KG1 (cell line): Measurements from ENCODE around the gene MED13L.
"Not testable (repeated sequence)": the region's sequence is repeated elsewhere in the genome, so short reads cannot be mapped to it uniquely, and the experiment has no call there.

Experiments
- DNase-seq: peaks from one replicate; lab custom pipeline; 2025; lab: John Stamatoyannopoulos, UW

The MED13L gene

DNA sequence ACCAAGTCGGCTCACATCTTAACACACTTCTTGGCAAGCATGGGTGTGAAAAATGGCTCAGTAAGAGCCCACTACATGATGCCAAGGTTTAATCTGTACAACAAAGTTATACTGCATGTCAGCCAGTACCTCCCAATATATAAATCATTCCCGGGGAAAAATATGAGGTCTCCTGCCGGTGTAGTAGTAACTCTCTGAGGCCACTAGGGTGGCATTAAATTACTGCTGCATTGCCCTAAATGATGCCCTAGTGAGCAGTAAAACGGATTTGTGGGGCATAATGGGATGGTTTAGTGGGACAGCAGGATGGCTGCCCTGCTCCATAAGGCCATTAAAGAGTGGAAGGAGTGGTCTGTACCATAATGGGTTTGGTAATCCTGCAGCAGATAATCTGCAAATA lies 267.7 kb downstream of the MED13L start:
- DNase-seq: no peak

DNA sequence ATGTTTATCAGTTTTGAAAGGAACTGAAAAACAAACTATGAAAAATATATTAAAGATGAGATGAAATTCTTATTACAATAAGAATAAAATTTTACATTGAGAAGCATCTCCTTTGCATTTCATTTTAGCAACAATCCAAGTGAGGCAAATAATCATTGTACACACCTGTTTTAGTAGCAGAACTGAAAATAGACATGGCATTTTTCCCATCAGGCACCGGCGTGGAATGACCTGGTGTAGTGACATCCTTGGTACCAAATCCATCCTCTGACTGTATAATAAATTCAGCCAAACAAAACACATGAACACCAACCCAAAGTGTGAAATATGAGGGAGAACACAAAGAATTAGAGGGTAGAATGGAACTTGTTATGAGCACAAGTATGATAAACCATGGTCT lies 271.4 kb downstream of the MED13L start:
- DNase-seq: no peak

DNA sequence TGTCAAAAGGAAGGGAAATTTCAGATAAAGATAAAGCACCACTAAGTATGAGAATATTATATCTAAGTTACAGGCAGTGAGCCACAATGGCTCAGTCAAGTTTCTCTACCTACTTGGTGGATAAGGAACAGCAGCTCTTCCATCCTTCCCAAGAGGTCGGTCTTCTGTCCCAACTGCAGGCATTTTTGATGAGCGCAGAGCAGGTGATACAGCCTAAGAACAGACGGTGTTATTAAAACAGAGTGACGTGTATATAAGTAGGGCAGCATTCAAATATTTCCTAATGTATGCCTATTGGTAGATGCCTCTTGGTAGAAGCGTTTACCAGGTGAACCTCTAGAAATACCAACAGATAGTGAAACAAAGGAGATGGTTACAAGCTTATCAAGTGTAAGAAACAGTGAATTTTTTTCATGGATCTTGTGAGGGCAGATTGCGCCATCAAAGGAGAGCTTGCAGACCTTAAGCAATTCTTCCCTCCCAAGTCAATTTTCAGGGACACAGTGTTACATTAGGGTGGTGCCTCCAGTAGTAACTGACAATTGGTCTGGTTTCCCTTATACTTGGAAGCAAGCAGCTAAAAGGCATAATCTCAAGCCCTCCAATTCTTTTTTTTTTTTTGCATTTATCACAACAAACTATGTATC lies 274.5 kb downstream of the MED13L start:
- DNase-seq: no peak

DNA sequence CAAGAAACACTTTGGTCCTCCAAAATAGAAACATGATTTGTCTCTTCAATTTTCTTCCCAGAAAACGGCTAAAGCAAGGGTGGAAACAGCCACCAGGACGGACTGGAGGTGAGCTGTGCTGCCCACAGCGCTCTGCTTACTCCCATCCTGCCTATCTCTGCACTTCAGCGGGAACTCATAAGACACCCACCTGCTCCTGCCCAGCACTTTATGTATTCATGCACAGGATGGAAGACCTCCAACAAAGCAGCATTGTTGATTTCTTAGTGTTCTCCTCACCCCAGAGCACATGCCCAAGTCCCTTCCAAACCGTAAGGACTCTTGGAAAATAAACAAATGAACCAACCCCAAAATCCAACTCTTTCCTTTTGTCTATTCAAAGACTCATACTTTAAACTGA lies 277.2 kb downstream of the MED13L start:
- no peak for DNase-seq

DNA sequence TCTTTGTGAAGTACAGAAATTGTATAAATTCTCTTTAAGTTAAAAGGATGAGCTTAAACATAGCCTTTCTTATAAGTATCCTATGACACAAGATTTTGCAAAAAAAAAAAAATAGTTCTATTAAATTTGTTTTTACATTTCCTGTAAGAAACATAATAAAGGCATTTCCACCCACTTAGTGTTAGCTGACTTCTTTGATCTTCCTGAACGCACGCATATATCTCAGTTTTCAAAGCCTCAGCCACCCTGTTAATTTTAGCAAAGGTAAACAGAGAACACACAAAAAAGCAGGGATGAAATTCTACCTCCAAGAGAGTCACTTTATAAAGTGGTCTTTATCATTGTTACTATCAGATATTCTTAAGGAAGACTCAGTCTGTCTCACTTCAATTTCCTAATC lies 277.9 kb downstream of the MED13L start:
- no peak for DNase-seq

DNA sequence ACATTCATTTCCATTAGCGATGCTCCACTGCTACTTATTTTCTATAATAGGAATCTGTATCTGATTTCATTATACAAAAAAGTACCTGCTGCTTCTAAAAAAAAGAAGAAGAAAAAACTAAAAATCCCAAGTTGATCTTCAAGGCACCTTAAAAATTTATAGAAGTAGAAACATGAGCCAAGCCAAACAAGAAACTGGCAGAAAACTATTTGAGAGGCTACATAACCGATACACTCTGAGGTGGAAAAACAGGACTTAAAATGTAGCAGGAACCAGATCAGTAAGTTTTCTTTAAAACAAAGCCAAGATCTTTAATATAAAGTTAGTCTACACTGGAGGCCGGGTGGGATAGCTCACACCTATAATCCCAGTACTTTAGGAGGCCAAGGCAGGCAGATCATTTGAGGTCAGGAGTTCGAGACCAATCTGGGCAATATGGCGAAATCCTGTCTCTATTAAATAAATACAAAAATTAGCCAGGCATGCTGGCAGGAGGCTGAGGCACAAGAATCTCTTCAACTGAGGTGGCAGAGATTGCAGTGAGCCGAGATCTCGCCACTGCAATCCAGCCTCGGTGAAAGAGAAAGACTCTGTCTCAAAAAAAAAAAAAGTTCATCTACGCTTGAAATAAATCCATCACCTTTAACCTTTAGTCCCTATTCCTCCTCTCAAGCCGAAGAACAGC lies 278.6 kb downstream of the MED13L start:
- no peak for DNase-seq

DNA sequence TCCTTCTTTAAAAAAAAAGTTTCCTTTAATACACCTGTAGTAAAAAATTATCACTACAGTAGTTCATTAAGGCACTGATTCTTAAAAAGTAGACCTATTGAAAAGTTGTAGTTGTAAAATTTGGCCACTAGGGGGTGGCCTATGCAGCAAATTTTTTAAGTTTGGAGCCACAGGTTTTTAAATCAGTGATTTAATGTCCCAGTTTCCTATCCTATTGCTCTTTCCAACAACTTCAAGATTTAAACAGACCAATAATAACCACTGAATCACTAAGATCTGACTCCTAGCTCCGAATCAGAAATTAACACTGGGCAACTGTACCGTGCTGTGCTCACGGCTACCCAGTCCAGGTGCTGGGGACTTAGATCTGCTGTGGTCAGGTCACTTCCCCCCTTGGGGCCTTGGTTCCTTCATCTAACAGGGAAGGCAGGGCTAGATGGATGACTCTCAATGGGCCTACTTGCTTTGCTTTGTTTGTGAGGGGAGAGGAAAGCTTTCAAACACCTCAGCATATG lies 279.3 kb downstream of the MED13L start:
- no peak for DNase-seq

DNA sequence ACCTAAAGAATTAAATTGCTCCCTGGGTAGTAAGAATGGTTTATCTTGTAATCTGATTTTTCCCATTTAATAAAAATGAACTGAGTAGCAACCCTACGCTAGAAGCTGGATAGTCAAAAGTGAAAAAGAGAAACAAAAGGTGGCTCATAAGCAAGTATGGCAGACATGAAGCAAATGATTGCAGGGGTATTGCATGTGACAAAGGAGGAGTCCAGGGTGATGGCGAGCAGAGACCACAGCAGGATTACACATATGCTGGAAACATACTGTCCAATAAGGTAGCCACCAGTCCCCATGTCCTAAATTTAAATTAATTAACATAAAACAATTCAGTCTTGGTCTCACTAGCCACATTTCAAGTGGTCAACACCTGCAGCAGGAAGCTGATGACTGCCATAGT lies 283.8 kb downstream of the MED13L start:
- no peak for DNase-seq

DNA sequence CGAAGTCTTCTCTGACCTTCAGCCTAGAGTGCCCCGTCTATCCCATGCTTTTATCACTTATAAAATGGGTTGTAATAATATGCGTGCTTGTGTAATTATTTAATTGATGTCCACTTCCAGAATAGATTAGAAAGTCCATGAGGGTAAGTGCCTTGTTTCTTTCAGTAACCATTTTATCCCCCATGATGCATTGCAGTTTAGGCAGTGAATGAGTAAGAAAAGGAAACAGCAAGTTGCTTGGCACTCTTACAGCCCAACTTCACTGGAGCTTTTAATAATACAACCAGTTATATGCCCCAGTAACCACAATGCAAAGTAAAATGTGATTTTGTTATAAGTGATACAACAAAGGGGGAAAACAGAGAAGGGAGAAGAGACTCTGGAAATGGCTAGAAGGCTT lies 287.3 kb downstream of the MED13L start:
- DNase-seq: no peak

DNA sequence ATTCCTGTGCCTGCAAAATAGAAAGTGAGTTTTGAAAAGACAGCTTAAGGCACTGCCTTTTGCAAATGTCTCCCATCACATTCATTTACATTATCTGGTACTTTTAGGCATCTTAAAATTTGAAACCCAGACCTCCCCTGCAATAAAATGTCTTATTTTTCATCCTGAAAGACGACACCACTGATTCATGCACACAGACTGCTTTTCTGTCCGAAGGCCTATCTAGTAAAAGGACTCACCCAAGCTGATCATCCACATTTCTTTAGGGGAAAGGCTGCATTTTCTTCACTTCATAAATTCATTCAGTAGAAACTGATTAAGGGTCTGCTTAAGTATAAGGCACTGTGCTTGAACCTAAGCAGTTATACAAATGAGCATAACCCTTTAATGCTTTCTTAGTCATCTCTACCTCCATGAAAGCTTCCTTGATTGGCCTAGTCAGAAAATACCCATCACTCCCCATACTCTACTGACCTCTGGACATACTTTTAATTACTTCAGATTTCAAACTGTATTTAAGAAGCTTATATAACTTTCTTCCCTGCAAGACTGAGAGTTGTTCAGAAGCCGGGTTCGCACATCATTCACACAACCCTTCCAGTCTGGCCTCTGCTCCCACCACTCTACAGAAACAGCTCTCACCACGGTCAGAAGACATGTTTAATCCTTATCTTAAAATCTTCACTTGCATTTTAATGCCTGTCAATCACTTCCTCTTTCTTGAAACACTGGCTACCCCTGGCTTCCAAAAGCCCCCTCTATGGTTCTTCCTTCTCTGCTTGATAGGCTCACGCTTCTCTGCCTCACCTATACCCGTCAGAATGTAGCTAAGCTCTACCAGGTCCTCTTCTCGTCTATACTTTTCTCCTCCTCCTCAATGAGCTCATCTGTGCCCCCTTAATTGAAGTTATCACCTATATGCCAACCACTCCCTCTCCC lies 288.6 kb downstream of the MED13L start:
- DNase-seq: no peak

DNA sequence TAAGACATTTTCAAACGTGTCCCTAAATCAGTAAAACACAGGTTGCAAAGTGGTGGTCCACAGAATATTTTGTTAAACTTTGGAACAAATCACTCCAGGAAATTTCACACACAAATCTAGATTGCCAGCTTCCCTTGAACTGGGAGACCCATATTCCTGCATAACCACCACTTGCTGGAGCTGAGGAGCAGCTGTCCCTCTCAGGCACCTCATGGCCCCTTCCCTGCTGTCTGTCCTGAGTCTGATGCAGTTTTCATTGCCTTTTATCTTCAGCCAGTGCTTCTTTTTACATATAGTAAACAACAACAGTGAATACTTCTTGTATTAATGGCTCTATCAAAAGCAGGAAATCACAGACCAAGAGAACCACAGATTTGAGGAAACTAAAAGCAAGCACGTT lies 289.3 kb downstream of the MED13L start:
- no peak for DNase-seq

DNA sequence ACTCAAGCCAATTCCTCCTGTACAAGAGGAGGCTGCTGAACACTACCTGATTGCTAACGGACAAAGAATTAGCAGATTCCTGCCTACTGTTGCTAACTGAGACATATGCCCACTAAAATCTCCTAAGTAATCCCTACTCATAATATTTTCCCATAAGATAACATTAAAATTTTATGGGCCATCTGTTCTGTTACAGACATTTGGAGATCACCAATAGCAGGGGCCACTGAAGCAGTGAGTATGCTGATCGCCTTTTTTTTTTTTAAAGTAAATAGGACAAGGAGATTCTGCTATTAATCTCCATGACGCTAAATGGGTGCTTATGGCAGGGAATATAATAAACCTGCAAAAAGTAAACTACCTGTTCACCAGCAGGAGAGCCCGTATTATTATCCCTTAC lies 292.9 kb downstream of the MED13L start:
- no peak for DNase-seq

DNA sequence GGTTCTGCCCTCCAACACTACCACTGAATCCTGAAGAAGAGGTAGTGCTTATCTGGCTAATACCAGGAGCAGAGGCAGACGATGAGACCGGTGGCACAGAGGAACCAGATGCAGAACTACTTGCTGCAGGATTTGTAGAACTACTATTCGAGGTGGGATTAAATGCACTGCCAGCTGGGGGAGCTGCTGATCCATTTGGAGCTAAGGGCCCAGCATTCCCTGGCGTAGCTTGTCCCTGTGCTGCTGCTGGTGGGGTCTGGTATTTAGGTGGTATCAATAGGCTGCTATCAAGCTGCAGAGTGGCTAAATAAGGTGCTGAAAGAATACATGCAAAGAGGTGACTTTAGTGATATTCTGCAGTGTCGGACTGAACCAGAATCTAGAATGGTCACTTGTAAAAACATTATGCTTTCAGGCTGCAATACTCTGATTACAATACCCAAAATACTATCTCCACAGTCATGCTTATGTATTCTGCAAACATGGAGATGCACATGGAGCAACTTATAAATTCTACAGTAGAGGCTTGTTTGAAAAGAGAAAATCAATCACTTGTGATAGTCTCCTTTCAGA lies 294.2 kb downstream of the MED13L start:
- no peak for DNase-seq

DNA sequence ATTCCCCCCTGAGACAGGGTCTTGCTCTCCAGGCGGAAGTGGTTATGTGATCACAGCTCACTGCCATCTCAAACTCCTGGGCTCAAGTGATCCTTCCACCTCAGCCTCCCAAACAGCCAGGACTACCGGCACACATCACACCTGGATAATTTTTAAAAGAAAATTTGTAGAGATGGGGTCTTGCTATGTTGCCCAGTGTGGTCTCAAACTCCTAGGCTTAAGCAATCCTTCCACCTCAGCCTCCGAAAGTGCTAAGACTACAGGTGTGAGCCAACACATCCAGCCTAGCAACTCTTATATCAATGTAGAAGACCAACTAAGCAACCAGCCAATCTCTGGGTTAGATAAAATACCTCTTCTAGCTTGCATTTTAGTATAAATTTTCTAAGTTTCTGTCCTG lies 297.2 kb downstream of the MED13L start:
- DNase-seq: no peak

DNA sequence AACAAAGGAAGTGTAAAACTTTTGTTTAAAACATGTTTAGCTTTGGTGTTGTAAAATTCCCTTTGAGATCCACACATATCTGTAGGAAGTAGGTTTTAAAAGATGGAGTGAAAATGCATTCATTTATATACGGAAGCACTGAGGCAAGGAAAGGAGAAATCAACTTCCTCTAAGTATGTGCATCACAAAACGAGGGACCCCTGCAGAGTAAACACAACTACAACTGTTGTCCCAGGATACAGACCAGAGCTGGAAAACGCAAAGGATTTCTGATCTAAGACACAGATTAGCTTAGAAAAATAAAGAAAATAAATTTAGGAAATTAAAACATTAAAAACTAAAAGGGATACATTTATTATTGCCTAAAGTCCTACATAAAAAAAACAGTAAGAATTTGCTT lies 297.6 kb downstream of the MED13L start:
- DNase-seq: no peak

DNA sequence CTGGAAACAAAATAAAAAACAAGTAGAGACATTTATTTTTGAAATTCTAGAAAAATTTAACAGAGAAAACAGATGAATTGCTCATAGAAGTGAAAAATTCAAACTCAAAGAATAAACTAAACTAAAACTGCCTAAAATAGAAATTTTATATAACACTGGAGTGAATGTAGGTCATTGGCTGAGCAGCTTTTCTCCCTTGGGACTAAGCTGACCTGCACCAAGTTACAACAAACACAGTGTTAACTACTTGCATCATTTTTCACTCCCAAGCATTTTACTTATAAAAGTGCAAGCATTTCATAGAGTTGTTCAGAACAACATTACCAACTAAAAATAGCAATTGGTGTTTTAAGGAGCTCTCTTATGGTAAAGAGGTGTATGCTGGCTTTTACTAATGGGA lies 298.1 kb downstream of the MED13L start:
- DNase-seq: no peak

DNA sequence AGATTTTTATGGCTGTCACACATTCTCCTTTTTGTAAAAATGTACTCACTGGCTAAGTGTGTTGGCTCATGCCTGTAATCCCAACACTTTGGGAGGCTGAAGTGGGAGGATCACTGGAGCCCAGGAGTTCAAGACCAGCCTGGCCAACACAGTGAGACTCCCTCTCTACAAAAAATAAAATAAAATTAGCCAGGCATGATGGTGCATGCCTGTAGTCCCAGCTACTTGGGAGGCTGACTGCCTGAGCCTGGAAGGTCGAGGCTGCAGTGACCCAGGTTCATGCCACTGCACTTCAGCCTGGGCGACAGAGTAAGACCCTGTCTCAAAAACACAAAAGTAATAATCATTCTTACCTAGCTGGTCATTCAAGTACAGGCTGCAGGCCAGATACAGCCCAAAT lies 300.7 kb downstream of the MED13L start:
- not testable (repeated sequence) for DNase-seq

DNA sequence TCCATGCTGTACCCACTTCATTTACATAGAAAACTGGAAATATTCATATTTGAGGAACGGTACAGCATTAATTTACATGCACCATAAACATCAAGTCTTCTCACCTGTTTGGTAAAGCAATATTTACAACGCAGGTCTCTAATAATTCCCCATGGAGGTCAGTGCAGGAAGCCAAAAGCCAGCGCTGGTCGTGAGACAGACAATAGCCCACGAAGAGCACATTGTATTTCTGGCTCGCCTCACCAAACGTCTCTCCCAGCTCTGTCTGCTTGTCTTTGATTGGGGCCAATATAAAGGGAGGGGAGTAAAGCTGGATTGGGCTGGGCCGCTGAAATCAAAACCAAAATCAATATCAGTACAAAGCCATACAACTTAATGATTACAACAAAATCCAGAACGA lies 302.1 kb downstream of the MED13L start:
- no peak for DNase-seq

DNA sequence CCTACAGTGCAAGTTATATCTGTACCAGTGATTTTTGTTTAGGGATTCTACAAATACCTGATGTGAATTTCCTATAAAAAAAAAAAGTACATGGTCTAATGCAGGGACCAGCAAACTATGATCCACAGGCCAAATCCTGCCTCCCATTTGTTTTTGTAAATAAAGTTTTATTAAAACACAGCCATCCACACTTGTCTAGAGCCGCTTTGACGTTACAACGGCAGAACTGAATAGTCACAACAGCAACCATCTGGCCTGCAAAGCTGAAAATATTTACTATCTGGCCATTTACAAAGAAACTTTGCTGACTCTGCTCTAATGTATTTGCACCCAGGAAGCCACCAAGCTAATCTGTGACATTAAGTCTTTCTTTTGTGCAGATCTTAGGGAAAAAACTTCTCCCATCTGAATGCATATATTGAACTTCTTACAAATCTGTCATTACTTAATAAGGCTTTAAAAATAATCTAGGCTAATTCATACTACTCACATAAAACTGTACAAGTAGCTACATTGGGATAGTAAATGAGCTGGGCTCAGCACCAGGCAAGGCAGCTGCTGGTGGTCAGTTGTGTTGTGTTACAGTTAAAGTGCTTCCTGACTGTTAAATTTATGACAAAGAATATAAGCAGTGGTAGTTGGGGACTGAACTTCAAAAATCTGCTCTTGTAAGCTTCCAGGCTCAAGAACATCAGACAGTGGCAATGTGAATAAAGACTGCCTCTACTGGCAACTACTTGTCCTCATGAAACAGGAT lies 303.3 kb downstream of the MED13L start:
- DNase-seq: no peak

DNA sequence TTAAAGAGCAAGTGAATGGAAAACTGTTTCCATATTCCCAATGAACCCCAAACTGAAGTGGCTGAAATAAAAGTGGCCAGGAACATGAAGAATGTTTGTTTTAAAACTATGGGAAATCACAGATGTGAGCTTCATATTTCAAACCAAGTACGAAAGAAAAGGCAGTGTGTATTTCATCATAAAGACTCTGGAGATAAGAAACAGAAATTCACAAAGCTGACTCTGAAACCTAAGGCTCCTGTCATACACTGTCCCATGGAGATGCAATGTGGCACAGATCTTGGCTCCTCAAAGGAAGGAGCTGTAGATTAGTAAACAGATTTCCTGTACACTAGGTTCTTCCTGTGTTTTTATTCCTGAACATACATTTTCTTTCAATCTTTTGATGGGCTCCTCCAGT lies 304.4 kb downstream of the MED13L start:
- DNase-seq: no peak

DNA sequence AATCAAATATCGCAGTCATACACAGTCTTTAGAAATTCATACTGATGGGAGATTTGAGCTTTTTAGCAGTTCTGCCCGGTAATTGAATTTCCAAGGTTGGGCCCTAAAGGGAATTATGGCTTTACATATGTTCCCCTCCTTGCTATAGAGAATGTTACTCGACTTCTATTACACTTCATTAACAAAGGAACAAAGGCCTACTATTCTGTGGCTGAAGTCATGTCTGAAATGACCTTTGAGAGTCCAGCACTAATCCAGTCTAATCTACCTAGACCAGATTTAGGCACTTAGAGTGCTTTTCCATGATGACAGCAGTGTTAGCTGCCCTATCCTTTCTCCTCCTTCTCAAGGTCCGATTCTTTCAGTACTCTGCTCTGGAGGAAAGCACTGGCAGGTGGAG lies 305.3 kb downstream of the MED13L start:
- no peak for DNase-seq

DNA sequence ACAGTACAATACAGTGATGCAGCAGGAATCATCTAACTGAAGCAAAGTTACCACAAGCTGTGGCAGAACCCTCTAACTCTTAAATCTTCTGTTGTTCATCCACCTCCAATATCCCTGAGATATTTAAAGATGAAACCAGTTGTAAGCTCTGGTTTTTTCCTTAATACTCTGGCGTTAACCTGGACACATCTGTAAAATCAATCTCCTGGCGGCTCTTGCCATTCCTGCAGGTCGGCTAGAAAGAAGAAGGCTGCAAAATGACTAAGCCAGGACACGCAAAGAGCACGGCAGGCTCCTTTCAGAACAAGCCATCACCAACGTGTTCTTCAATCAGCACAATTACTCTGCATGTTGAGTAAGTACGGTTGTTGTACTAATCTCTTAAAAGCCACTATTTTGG lies 309.3 kb downstream of the MED13L start:
- no peak for DNase-seq
